HG02571 (cell line): Measurements from ENCODE around the gene KCTD17.

Experiments
- ATAC-seq: cut with Tn5 transposase; IDR thresholded peaks from one replicate; pipeline ENCODE4 v1.9.1; 2021; ENCODE audit warnings: mild to moderate bottlenecking, moderate library complexity; ENCODE audit not compliant: unreplicated experiment

Gene KCTD17

GRCh38 chr22:37043209-37043827 lies 8.2 kb upstream of the KCTD17 start:
- no peak for ATAC-seq

GRCh38 chr22:37043828-37044538 lies 7.6 kb upstream of the KCTD17 start:
- ATAC-seq = no peak

GRCh38 chr22:37044634-37045625 lies 6.6 kb upstream of the KCTD17 start:
- ATAC-seq = no peak

GRCh38 chr22:37045958-37046357 lies 5.6 kb upstream of the KCTD17 start:
- ATAC-seq = no peak

GRCh38 chr22:37046589-37046988 lies 5.0 kb upstream of the KCTD17 start:
- no peak for ATAC-seq

- no peak for ATAC-seq
These were observed 4.5 kb upstream of the KCTD17 start for GRCh38 chr22:37047006-37047405.

- no peak for ATAC-seq
These were observed 3.4 kb upstream of the KCTD17 start for GRCh38 chr22:37048133-37048532.

GRCh38 chr22:37049224-37049623 lies 2.3 kb upstream of the KCTD17 start:
- ATAC-seq = no peak

GRCh38 chr22:37050913-37051312 lies 629 bp upstream of the KCTD17 start:
- ATAC-seq = no peak

GRCh38 chr22:37052386-37053309 lies 1.1 kb downstream of the KCTD17 start:
- no peak for ATAC-seq

- ATAC-seq = no peak
These were observed 1.9 kb downstream of the KCTD17 start for GRCh38 chr22:37053310-37054055.

GRCh38 chr22:37054056-37054395 lies 2.5 kb downstream of the KCTD17 start:
- no peak for ATAC-seq

GRCh38 chr22:37054600-37055365 lies 3.2 kb downstream of the KCTD17 start:
- no peak for ATAC-seq

GRCh38 chr22:37056246-37056645 lies 4.7 kb downstream of the KCTD17 start:
- no peak for ATAC-seq

GRCh38 chr22:37057226-37057625 lies 5.7 kb downstream of the KCTD17 start:
- no peak for ATAC-seq

- ATAC-seq = no peak
These were observed 6.4 kb downstream of the KCTD17 start for GRCh38 chr22:37057796-37058510.

GRCh38 chr22:37058917-37059701 lies 7.6 kb downstream of the KCTD17 start:
- no peak for ATAC-seq
